Measurements from ENCODE around the gene KCNIP2.

GRCh38 chr10:101816376-101816775 is 27.2 kb downstream of the KCNIP2 start:
- TF ChIP-seq YY1 (IDR thresholded peaks at IDR 0.05; ENCODE audit: insufficient read depth, insufficient read length) (no peak), ZNF274 (IDR thresholded peaks at IDR 0.05; ENCODE audit: low read depth, low read length) (no peak), SUZ12 (IDR thresholded peaks at IDR 0.05; ENCODE audit: extremely low read depth, insufficient read depth, insufficient read length) (no peak)
